Measurements from ENCODE around the gene SYT17.

SYT17 gene

DNA sequence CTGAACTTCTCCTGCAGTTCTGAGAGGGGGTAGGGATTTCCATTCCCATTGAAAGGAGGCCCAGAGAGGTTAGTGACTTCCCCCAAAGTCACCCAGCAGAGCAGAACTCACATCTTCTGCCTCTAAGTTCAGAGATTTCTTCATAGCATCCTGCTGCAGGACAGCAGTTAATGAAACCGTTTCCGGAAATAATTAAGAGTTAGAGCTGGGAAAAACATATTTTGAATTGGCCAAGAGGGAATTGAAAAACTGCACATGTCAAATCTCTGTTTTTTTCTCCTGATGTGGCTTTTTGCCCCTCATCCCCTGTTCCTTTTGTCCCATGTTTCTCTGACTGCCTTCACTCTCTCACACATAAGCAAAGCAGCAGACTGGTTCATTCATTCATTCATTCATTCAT is 27.6 kb upstream of the SYT17 start:
- no peak overlapping the region for H3K27ac ChIP-seq
- no peak for TF ChIP-seq ZFX (IDR thresholded peaks at IDR 0.05)
- no peak for TF ChIP-seq CTCF (conservative IDR thresholded peaks at IDR 0.05)

GRCh38 chr16:19142939-19143598 is 25.0 kb upstream of the SYT17 start:
- no peak for TF ChIP-seq CTCF (conservative IDR thresholded peaks at IDR 0.05)
- H3K27ac ChIP-seq: no peak overlapping the region

- TF ChIP-seq ZFX (IDR thresholded peaks at IDR 0.05): no peak
- no peak for TF ChIP-seq CTCF (conservative IDR thresholded peaks at IDR 0.05)
- no peak overlapping the region for H3K27ac ChIP-seq
Observed at GRCh38 chr16:19143599-19143956, 24.5 kb upstream of the SYT17 start.

GRCh38 chr16:19145010-19145409 is 23.0 kb upstream of the SYT17 start:
- TF ChIP-seq ZFX (IDR thresholded peaks at IDR 0.05): no peak
- TF ChIP-seq CTCF (conservative IDR thresholded peaks at IDR 0.05): no peak
- no peak overlapping the region for H3K27ac ChIP-seq

DNA sequence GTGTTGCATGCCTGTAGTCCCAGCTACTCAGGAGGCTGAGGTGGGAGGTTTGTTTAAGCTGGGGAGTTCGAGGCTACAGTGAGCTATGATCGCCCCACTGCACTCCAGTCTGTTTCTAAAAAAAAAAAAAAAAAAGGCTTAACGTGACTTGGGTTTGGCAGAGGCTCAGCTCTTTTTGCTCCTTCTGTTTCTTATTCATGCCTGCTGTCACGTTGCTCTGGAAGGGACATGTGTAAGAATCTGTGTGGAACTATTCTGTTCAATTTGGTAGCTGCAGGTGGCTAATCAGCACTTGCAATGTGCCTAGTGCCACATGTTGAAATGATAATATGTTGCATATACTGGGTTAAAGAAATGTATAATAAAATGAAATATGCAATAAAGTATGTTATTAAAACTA is 20.9 kb upstream of the SYT17 start:
- TF ChIP-seq ZFX (IDR thresholded peaks at IDR 0.05): no peak
- TF ChIP-seq CTCF (conservative IDR thresholded peaks at IDR 0.05): no peak
- no peak overlapping the region for H3K27ac ChIP-seq

DNA sequence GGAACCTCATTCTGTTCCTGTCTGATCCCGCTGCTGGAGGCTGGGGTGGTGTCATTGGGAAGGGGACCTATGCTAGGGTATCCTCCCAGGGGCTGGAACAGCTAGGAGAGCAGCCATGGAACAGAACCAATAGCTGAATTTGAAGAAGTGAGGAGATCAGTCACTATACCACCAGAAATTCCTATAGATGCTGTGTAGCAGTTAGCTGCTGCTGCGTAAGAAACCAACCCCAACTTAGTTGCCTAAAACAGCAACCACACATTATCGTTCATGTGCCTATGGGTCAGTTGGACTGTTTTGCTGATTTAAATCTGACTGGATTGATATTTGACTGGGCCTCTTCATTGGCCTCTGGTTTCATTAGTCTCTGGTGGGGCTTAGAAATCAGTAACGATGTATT is 20.4 kb upstream of the SYT17 start:
- TF ChIP-seq CTCF (conservative IDR thresholded peaks at IDR 0.05) (no peak), ZFX (IDR thresholded peaks at IDR 0.05) (no peak)
- no peak overlapping the region for H3K27ac ChIP-seq

GRCh38 chr16:19148189-19148588 is 19.9 kb upstream of the SYT17 start:
- H3K27ac ChIP-seq: no peak overlapping the region
- no peak for TF ChIP-seq CTCF (conservative IDR thresholded peaks at IDR 0.05)
- no peak for TF ChIP-seq ZFX (IDR thresholded peaks at IDR 0.05)

Data from C4-2B (cell line).